ENCODE measurements around the gene DDIT3. TPM values are rescaled to one million over a fixed set of nuclear protein-coding genes. Genes with fewer than 3 reads are reported as not detected.

DDIT3 gene
- total RNA-seq, 4 donors from 2014 or later = 5.1 to 23.3 (median 15.4) TPM

GRCh38 chr12:57541717-57542116 is 21.4 kb upstream of the DDIT3 start:
- Histone ChIP-seq H3K27me3 (no peaks in the 10 kb centered on the region), H3K4me1 (peaks cover 10 to 37% (median 15%) of the 10 kb centered on the region in 3 donors), H3K36me3 (peaks cover 0 to 65% (median 18%) of the 10 kb centered on the region in 3 donors), H3K9me3 (no peaks in the 10 kb centered on the region), H3K4me3 (no peak overlapping the region), H3K27ac (no peak overlapping the region)
- 84 to 90% methylated on average over 2 of the region's 2 CpGs for WGBS, 2 donors
- no peak for TF ChIP-seq POLR2A (IDR thresholded peaks at IDR 0.05)
- TF ChIP-seq, protein P1, sequence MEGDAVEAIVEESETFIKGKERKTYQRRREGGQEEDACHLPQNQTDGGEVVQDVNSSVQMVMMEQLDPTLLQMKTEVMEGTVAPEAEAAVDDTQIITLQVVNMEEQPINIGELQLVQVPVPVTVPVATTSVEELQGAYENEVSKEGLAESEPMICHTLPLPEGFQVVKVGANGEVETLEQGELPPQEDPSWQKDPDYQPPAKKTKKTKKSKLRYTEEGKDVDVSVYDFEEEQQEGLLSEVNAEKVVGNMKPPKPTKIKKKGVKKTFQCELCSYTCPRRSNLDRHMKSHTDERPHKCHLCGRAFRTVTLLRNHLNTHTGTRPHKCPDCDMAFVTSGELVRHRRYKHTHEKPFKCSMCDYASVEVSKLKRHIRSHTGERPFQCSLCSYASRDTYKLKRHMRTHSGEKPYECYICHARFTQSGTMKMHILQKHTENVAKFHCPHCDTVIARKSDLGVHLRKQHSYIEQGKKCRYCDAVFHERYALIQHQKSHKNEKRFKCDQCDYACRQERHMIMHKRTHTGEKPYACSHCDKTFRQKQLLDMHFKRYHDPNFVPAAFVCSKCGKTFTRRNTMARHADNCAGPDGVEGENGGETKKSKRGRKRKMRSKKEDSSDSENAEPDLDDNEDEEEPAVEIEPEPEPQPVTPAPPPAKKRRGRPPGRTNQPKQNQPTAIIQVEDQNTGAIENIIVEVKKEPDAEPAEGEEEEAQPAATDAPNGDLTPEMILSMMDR (IDR thresholded peaks at IDR 0.05) = no peak
- DNase-seq = no peak
- intact Hi-C loops (cut with DNase I) = no loop called here

GRCh38 chr12:57541001-57541400 is 20.7 kb upstream of the DDIT3 start:
- Histone ChIP-seq H3K36me3 (peaks cover 0 to 72% (median 18%) of the 10 kb centered on the region in 3 donors), H3K4me3 (no peak overlapping the region), H3K4me1 (peaks cover 7 to 32% (median 12%) of the 10 kb centered on the region in 3 donors)

GRCh38 chr12:57539134-57539768 is 18.9 kb upstream of the DDIT3 start:
- Histone ChIP-seq H3K9me3 (no peaks in the 10 kb centered on the region), H3K27ac (no peak overlapping the region), H3K27me3 (no peaks in the 10 kb centered on the region), H3K36me3 (peaks cover 5 to 89% (median 30%) of the 10 kb centered on the region in 3 donors), H3K4me1 (peaks cover 0 to 16% (median 5%) of the 10 kb centered on the region in 3 donors), H3K4me3 (no peak overlapping the region)
- TF ChIP-seq POLR2A (IDR thresholded peaks at IDR 0.05) = no peak
- TF ChIP-seq, protein P1 (IDR thresholded peaks at IDR 0.05) = no peak
- intact Hi-C loops (cut with DNase I) = no loop called here
- WGBS, 2 donors = 84 to 92% methylated on average over 5 of the region's 5 CpGs
- DNase-seq = no peak

More at GRCh38 chr12:57541001-57541400, 20.7 kb upstream of the DDIT3 start:
- 53 to 55% methylated on average over 2 of the region's 2 CpGs for WGBS, 2 donors
- Histone ChIP-seq H3K9me3 (no peaks in the 10 kb centered on the region), H3K27ac (no peak overlapping the region), H3K27me3 (no peaks in the 10 kb centered on the region)
- no peak for DNase-seq
- TF ChIP-seq POLR2A (IDR thresholded peaks at IDR 0.05) = no peak
- intact Hi-C loops (cut with DNase I) = no loop called here

DNA sequence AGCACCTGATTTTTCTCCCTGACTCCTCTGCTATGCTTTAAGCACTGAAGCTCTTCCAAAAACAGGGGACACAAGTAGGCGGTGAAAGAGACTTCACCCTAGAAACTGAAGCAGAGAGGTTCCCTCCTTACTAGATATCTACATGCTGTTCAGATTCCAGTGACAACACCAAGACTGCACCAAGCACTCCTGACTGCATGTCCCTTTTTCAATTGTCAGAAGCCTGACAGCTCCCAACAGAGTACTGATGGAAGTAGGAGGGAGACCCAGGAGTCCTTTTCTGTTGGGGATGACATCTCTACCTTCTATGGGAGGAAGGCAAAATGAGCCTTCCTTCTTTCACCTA is 16.3 kb upstream of the DDIT3 start:
- H3K4me3 ChIP-seq = no peak overlapping the region
- no peak for DNase-seq
- intact Hi-C loops (cut with DNase I) = no loop called here
- no peak for TF ChIP-seq POLR2A (IDR thresholded peaks at IDR 0.05)
- TF ChIP-seq, protein P1 (IDR thresholded peaks at IDR 0.05) = no peak
- H3K36me3 ChIP-seq = peaks cover 16 to 96% (median 54%) of the 10 kb centered on the region in 3 donors
- no peaks in the 10 kb centered on the region for H3K27me3 ChIP-seq
- WGBS, 2 donors = 83 to 100% methylated on average over 1 of the region's 1 CpG
- H3K27ac ChIP-seq = no peak overlapping the region
- H3K4me1 ChIP-seq = peaks cover 0 to 7% (median 0%) of the 10 kb centered on the region in 3 donors
- no peaks in the 10 kb centered on the region for H3K9me3 ChIP-seq

DNA sequence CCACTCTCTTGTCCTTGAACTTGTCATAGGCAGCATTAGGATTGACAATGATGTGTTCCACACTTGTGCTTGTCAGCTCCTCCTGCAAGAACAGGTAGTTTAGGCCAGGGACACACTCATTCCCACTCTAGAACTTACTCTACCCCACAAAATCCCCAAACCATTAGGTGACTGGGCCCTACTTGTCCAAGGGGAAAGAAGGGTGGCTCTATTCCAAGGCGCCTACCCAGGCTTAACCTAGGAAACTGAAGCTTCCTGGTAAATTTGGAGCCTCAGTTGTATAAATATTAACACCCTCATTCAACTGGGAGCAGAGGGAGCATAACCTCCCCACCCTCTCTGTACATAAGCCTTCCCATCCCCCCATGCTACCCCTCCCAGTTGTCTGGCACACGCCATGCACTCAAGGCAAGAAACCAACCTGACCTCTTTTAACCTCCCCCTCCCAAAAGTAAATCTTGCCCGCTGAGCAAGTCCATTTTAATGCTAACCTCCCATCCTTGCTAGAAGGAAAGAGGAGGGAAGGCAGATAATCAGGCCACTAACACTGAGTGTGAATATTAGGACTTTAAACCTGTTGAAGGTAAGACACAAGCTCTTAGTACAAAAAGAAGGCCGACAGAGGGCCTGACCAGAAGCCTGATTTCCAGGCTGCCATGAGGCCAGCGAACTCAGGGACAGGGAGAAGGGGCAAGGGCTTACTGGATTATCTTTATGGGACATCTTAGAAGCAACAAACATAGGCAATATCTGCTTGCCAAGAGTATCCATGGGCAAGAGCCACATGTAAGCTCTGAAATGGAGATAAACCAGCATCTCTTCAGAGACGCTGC is 15.7 kb upstream of the DDIT3 start:
- intact Hi-C loops (cut with DNase I) = no loop called here

More for the DNA sequence above, 15.7 kb upstream of the DDIT3 start:
- no peak overlapping the region for H3K27ac ChIP-seq
- H3K4me1 ChIP-seq = peaks cover 0 to under 1% (median 0%) of the 10 kb centered on the region in 3 donors
- no peak overlapping the region for H3K4me3 ChIP-seq
- WGBS, 2 donors = 67 to 80% methylated on average over 4 to 5 of the region's 6 CpGs
- peaks cover 16 to 96% (median 60%) of the 10 kb centered on the region in 3 donors for H3K36me3 ChIP-seq
- no peak for DNase-seq
- no peaks in the 10 kb centered on the region for H3K27me3 ChIP-seq
- no peak for TF ChIP-seq POLR2A (IDR thresholded peaks at IDR 0.05)
- TF ChIP-seq, protein P1 (IDR thresholded peaks at IDR 0.05) = no peak
- no peaks in the 10 kb centered on the region for H3K9me3 ChIP-seq
